K562 (cell line): ENCODE measurements around the gene FOXA3. TPM values are rescaled to one million over a fixed set of nuclear protein-coding genes. Genes with fewer than 3 reads are reported as not detected.
A peak's percentile ranks its signal among the peaks of the same experiment; 100 is the strongest.

ENCODE experiments used
- EGR1 ChIP-seq: fragments of 450-650 bp; conservative IDR thresholded peaks from 2 replicates; pipeline ENCODE4 v1.6.1; 2017; ENCODE audit warnings: mild to moderate bottlenecking
- ESRRB ChIP-seq: fragments of 250-450 bp; sonication (Bioruptor Pico); IDR thresholded peaks from 2 replicates; pipeline ENCODE4 v1.5.0; 2020; ENCODE audit warnings: mild to moderate bottlenecking, moderate library complexity, borderline replicate concordance
- GABPB2 ChIP-seq: fragments of 250-450 bp; sonication (Bioruptor Pico); conservative IDR thresholded peaks from 2 replicates; pipeline ENCODE4 v1.5.1; 2021; ENCODE audit warnings: mild to moderate bottlenecking
- HMG20A ChIP-seq: fragments of 450-650 bp; formaldehyde crosslinking; conservative IDR thresholded peaks from 2 replicates; pipeline ENCODE4 v1.4.0; 2020; ENCODE audit warnings: mild to moderate bottlenecking, mixed read lengths
- SAP30 ChIP-seq: fragments of 200-600 bp; sonication (generic); IDR thresholded peaks from 2 replicates; pipeline ENCODE4 v1.6.1; 2012; ENCODE audit warnings: borderline replicate concordance, low read depth, mild to moderate bottlenecking, moderate library complexity, low read length, control low read depth, inconsistent platforms; ENCODE audit not compliant: insufficient read depth, poor library complexity, severe bottlenecking
- SMAD1 ChIP-seq: fragments of 150-350 bp; IDR thresholded peaks from 2 replicates; pipeline ENCODE4 v1.6.1; 2014; ENCODE audit warnings: low read length, low read depth; ENCODE audit not compliant: partially characterized antibody
- TEAD4 ChIP-seq, 2 experiments: sonication (generic) in 1 of 2; formaldehyde crosslinking in 1 of 2; IDR thresholded peaks; 2 replicates each; pipeline versions ENCODE4 v1.6.1 to v1.8.0; 2012 to 2022; ENCODE audit warnings: borderline replicate concordance in 1 of 2, inconsistent platforms in 1 of 2, low read length in 1 of 2, mild to moderate bottlenecking in 1 of 2, missing genetic modification reagents in 1 of 2
- ZNF184 ChIP-seq: sonication (generic); formaldehyde crosslinking; IDR thresholded peaks from 2 replicates; pipeline ENCODE4 v1.5.0; 2020; ENCODE audit warnings: missing genetic modification reagents
- ZNF217 ChIP-seq: sonication (generic); formaldehyde crosslinking; IDR thresholded peaks from 2 replicates; pipeline ENCODE4 v1.8.0; 2022; ENCODE audit warnings: mild to moderate bottlenecking, missing genetic modification reagents
- ZNF311 ChIP-seq: fragments of 250-450 bp; sonication (Bioruptor Pico); IDR thresholded peaks from 2 replicates; pipeline ENCODE4 v1.4.0; 2020; ENCODE audit warnings: mild to moderate bottlenecking, moderate library complexity
- ZNF57 ChIP-seq: fragments of 450-650 bp; formaldehyde crosslinking; IDR thresholded peaks from 2 replicates; pipeline ENCODE4 v1.4.0; 2020; ENCODE audit warnings: mild to moderate bottlenecking, moderate library complexity
- polyA plus RNA-seq, 8 experiments: library from polyadenylated mRNA; depleted of rRNA in 4 of 8; stranded (reverse) in 5 of 8; unstranded in 3 of 8; fragments of >200 nt; fragmentation: Nextera tagmentation in 2 of 8; fragmentation: Illumina TruSeq in 1 of 8; extraction: Ambion mirVana in 2 of 8; extraction: Trizol in 1 of 8; gene quantifications; 2 replicates each; pipeline versions ENCODE4 v1.2.1 to v1.2.3, GENCODE V29; 2011 to 2014; ENCODE audit warnings: inconsistent platforms in 1 of 8, missing spikeins in 1 of 8
- total RNA-seq, 7 experiments: library from RNA; depleted of rRNA in 6 of 7; stranded (reverse); fragments of >200 nt in 6 of 7; fragmentation: Illumina TruSeq in 2 of 7; extraction: Trizol in 2 of 7; gene quantifications; 2 replicates each; pipeline versions ENCODE4 v1.2.1 to v1.2.3, GENCODE V29; 2011 to 2021; ENCODE audit warnings: low replicate concordance in 1 of 7
- TF ChIP-seq, protein P1 (sequence below): sonication (generic); formaldehyde crosslinking; IDR thresholded peaks from 2 replicates; pipeline ENCODE4 v1.8.0; 2022; ENCODE audit warnings: mild to moderate bottlenecking, missing genetic modification reagents
- TF ChIP-seq, protein P2 (sequence below): sonication (generic); formaldehyde crosslinking; IDR thresholded peaks from 2 replicates; pipeline ENCODE4 v1.8.0; 2023; ENCODE audit warnings: mild to moderate bottlenecking, missing genetic modification reagents
- TF ChIP-seq, protein P3 (sequence below): fragments of 200-800 bp; sonication (Bioruptor generic); IDR thresholded peaks from 2 replicates; pipeline ENCODE4 v1.6.1; 2017; ENCODE audit warnings: missing genetic modification characterization, missing compliant biosample characterization
- TF ChIP-seq, protein P4 (sequence below): sonication (generic); formaldehyde crosslinking; IDR thresholded peaks from 2 replicates; pipeline ENCODE4 v1.8.0; 2022; ENCODE audit warnings: mild to moderate bottlenecking, missing genetic modification reagents
- TF ChIP-seq, protein P5 (sequence below): sonication (generic); formaldehyde crosslinking; IDR thresholded peaks from 2 replicates; pipeline ENCODE4 v1.8.1; 2023; ENCODE audit warnings: mild to moderate bottlenecking, missing genetic modification reagents, moderate library complexity
- TF ChIP-seq, protein P6 (sequence below): sonication (generic); IDR thresholded peaks from 2 replicates; pipeline ENCODE4 v1.6.1; 2016

FOXA3 gene
- total and polyA plus RNA-seq, 9 of the 15 experiments (the other 6 are each of a cell fraction or from before 2014, with no cell fraction given) = 1.3 to 15.5 (median 4.7) TPM

DNA sequence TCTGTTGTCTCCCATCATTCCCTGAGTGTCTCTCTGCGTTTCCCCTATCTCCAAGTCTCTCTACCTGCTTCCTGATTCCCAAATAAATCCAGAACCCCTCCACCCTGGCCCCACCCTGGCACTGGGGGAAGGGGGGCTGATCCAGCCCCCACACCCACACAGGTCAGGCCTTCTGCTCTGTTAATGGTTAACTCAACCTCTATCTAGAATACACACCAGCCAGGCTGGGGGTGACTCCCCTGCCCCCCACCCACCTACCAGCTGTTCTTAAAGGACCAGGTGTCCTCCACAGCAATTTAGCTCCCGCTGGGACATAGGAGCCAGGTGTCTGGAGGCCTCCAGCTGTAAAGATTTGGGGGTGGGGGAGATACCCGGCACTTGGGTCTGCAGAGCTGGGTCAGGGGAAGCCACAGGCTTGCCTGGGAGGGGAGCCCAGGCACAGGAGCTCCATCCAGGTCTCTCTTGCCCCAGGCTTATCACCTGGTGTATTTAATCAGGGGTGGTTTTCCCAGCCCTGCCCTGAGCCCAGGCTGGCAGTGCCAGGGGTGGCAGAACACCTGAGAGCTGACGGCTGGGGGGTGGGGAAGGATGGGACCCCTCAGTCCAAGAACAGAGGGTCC lies 17.9 kb downstream of the FOXA3 start (continued):
- TF ChIP-seq ZNF217 (CRISPR knock-in tag) (no peak), ZNF311 (CRISPR knock-in tag) (no peak), ZNF184 (CRISPR knock-in tag) (no peak), SAP30 (no peak), TEAD4 (IDR thresholded peaks at IDR 0.05; ENCODE audit: low read length) (peak; percentile 62), TEAD4 (CRISPR knock-in tag; IDR thresholded peaks at IDR 0.05; ENCODE audit: borderline replicate concordance) (no peak), GABPB2 (CRISPR knock-in tag) (no peak), ESRRB (CRISPR knock-in tag) (no peak), ZNF57 (CRISPR knock-in tag) (no peak), HMG20A (CRISPR knock-in tag) (no peak), SMAD1 (no peak), EGR1 (peak; percentile 94)
- TF ChIP-seq, protein P1, sequence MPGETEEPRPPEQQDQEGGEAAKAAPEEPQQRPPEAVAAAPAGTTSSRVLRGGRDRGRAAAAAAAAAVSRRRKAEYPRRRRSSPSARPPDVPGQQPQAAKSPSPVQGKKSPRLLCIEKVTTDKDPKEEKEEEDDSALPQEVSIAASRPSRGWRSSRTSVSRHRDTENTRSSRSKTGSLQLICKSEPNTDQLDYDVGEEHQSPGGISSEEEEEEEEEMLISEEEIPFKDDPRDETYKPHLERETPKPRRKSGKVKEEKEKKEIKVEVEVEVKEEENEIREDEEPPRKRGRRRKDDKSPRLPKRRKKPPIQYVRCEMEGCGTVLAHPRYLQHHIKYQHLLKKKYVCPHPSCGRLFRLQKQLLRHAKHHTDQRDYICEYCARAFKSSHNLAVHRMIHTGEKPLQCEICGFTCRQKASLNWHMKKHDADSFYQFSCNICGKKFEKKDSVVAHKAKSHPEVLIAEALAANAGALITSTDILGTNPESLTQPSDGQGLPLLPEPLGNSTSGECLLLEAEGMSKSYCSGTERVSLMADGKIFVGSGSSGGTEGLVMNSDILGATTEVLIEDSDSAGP (CRISPR knock-in tag) = 0 out of 2 replicates have a peak, but pooled peaks have one; percentile 18
- TF ChIP-seq, protein P2, sequence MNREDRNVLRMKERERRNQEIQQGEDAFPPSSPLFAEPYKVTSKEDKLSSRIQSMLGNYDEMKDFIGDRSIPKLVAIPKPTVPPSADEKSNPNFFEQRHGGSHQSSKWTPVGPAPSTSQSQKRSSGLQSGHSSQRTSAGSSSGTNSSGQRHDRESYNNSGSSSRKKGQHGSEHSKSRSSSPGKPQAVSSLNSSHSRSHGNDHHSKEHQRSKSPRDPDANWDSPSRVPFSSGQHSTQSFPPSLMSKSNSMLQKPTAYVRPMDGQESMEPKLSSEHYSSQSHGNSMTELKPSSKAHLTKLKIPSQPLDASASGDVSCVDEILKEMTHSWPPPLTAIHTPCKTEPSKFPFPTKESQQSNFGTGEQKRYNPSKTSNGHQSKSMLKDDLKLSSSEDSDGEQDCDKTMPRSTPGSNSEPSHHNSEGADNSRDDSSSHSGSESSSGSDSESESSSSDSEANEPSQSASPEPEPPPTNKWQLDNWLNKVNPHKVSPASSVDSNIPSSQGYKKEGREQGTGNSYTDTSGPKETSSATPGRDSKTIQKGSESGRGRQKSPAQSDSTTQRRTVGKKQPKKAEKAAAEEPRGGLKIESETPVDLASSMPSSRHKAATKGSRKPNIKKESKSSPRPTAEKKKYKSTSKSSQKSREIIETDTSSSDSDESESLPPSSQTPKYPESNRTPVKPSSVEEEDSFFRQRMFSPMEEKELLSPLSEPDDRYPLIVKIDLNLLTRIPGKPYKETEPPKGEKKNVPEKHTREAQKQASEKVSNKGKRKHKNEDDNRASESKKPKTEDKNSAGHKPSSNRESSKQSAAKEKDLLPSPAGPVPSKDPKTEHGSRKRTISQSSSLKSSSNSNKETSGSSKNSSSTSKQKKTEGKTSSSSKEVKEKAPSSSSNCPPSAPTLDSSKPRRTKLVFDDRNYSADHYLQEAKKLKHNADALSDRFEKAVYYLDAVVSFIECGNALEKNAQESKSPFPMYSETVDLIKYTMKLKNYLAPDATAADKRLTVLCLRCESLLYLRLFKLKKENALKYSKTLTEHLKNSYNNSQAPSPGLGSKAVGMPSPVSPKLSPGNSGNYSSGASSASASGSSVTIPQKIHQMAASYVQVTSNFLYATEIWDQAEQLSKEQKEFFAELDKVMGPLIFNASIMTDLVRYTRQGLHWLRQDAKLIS = no peak
- TF ChIP-seq, protein P3, sequence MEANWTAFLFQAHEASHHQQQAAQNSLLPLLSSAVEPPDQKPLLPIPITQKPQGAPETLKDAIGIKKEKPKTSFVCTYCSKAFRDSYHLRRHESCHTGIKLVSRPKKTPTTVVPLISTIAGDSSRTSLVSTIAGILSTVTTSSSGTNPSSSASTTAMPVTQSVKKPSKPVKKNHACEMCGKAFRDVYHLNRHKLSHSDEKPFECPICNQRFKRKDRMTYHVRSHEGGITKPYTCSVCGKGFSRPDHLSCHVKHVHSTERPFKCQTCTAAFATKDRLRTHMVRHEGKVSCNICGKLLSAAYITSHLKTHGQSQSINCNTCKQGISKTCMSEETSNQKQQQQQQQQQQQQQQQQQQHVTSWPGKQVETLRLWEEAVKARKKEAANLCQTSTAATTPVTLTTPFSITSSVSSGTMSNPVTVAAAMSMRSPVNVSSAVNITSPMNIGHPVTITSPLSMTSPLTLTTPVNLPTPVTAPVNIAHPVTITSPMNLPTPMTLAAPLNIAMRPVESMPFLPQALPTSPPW = peak; percentile 41
- TF ChIP-seq, protein P4, sequence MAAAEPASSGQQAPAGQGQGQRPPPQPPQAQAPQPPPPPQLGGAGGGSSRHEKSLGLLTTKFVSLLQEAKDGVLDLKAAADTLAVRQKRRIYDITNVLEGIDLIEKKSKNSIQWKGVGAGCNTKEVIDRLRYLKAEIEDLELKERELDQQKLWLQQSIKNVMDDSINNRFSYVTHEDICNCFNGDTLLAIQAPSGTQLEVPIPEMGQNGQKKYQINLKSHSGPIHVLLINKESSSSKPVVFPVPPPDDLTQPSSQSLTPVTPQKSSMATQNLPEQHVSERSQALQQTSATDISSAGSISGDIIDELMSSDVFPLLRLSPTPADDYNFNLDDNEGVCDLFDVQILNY (CRISPR knock-in tag) = no peak
- TF ChIP-seq, protein P5, sequence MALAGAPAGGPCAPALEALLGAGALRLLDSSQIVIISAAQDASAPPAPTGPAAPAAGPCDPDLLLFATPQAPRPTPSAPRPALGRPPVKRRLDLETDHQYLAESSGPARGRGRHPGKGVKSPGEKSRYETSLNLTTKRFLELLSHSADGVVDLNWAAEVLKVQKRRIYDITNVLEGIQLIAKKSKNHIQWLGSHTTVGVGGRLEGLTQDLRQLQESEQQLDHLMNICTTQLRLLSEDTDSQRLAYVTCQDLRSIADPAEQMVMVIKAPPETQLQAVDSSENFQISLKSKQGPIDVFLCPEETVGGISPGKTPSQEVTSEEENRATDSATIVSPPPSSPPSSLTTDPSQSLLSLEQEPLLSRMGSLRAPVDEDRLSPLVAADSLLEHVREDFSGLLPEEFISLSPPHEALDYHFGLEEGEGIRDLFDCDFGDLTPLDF = no peak
- TF ChIP-seq, protein P6, sequence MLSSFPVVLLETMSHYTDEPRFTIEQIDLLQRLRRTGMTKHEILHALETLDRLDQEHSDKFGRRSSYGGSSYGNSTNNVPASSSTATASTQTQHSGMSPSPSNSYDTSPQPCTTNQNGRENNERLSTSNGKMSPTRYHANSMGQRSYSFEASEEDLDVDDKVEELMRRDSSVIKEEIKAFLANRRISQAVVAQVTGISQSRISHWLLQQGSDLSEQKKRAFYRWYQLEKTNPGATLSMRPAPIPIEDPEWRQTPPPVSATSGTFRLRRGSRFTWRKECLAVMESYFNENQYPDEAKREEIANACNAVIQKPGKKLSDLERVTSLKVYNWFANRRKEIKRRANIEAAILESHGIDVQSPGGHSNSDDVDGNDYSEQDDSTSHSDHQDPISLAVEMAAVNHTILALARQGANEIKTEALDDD = no peak; the same call in 1 of the 2 replicates
